Measurements from ENCODE around the gene SLC25A41.
"Not testable (repeated sequence)": the region's sequence is repeated elsewhere in the genome, so short reads cannot be mapped to it uniquely, and the experiment has no call there.

SLC25A41 gene

GRCh38 chr19:6428692-6429418 is 4.7 kb downstream of the SLC25A41 start:
- DNase-seq (ENCODE audit: low read depth) = not testable (repeated sequence)

- DNase-seq (ENCODE audit: low read depth) = no peak
These were observed 6.4 kb downstream of the SLC25A41 start for GRCh38 chr19:6427131-6427530.

- DNase-seq (ENCODE audit: low read depth) = no peak
These were observed 7.6 kb downstream of the SLC25A41 start for GRCh38 chr19:6425732-6426620.

- peak; percentile 98 for DNase-seq (ENCODE audit: low read depth)
These were observed 8.4 kb downstream of the SLC25A41 start for GRCh38 chr19:6424939-6425731.

GRCh38 chr19:6424195-6424938 is 9.2 kb downstream of the SLC25A41 start, which contains the start of gene KHSRP:
Gene KHSRP, minus strand, starts transcription at chr19:6424811. Its CDS starts 110 bp downstream, at chr19:6424701.
- peak; percentile 29 for DNase-seq (ENCODE audit: low read depth)

- DNase-seq (ENCODE audit: low read depth) = no peak
These were observed 9.9 kb downstream of the SLC25A41 start for GRCh38 chr19:6423499-6424194.

GRCh38 chr19:6421075-6422014 is 12.2 kb downstream of the SLC25A41 start:
- no peak for DNase-seq (ENCODE audit: low read depth)

GRCh38 chr19:6418562-6418932 is 15.0 kb downstream of the SLC25A41 start:
- DNase-seq (ENCODE audit: low read depth) = no peak

- DNase-seq (ENCODE audit: low read depth) = no peak
These were observed 15.6 kb downstream of the SLC25A41 start for GRCh38 chr19:6417713-6418561.

GRCh38 chr19:6416658-6417405 is 16.7 kb downstream of the SLC25A41 start:
- no peak for DNase-seq (ENCODE audit: low read depth)

- no peak for DNase-seq (ENCODE audit: low read depth)
These were observed 17.9 kb downstream of the SLC25A41 start for GRCh38 chr19:6415591-6416190.

GRCh38 chr19:6414793-6415590 is 18.6 kb downstream of the SLC25A41 start:
- no peak for DNase-seq (ENCODE audit: low read depth)

GRCh38 chr19:6413721-6414643 is 19.6 kb downstream of the SLC25A41 start:
- DNase-seq (ENCODE audit: low read depth) = no peak

- DNase-seq (ENCODE audit: low read depth) = no peak
These were observed 20.3 kb downstream of the SLC25A41 start for GRCh38 chr19:6413291-6413690.

- DNase-seq (ENCODE audit: low read depth) = no peak
These were observed 21.0 kb downstream of the SLC25A41 start for GRCh38 chr19:6412447-6413091.

Measured in activated T-helper 1 cell treated with Interleukin-2 at 50 U/mL for 16 hours (primary cell).